Measurements from ENCODE around the gene GDI1. TPM values are rescaled to one million over a fixed set of nuclear protein-coding genes. Genes with fewer than 3 reads are reported as not detected.
A peak's percentile ranks its signal among the peaks of the same experiment; 100 is the strongest.
"Not testable (repeated sequence)": the region's sequence is repeated elsewhere in the genome, so short reads cannot be mapped to it uniquely, and the experiment has no call there.

The GDI1 gene
- total and polyA plus RNA-seq, 2 of the 8 experiments (the other 6 are each of a cell fraction or from before 2014, with no cell fraction given): 83.1 to 136 TPM

DNA sequence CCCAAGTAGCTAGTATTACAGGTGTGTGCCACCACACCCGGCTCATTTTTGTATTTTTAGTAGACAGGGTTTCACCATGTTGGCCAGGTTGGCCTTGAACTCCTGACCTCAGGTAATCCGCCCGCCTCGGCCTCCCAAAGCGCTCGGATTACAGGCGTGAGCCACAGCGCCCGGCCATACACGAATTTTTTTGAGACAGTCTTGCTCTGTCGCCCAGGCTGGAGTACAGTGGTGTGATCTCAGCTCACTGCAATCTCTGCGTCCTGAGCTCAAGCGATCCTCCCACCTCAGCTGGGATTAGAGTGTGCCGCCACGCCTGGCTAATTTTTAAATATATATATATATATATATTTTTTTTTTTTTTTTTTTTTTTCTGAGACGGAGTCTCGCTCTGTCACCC is 40.6 kb upstream of the GDI1 start:
- not testable (repeated sequence) for H3K9me3 ChIP-seq (ENCODE audit: insufficient read depth in 2 of 2, low read depth in 1 of 2, low read length in 1 of 2); H3K9ac ChIP-seq (replicated peaks in 1 of 4; ENCODE audit: extremely low read depth in 1 of 4, low read depth in 3 of 4, low read length in 3 of 4); H3K23me2 ChIP-seq (ENCODE audit: low read depth, low read length); H3K4ac ChIP-seq (replicated peaks; ENCODE audit: insufficient read length, low read depth, low read length); H2BK15ac ChIP-seq (ENCODE audit: low read length); H3K14ac ChIP-seq (ENCODE audit: insufficient read length); H4K91ac ChIP-seq (replicated peaks; ENCODE audit: insufficient read length, low read length); H3K27ac ChIP-seq (ENCODE audit: low read depth, low read length); DNase-seq (ENCODE audit: low read depth in 1 of 2, low spot score in 2 of 2); H3K18ac ChIP-seq (ENCODE audit: extremely low read depth, low read length); H2BK120ac ChIP-seq (replicated peaks; ENCODE audit: low read depth, low read length); FAIRE-seq; H2BK20ac ChIP-seq (ENCODE audit: low read length); H3K4me1 ChIP-seq (replicated peaks in 1 of 4; ENCODE audit: control insufficient read depth in 3 of 4, insufficient read depth in 4 of 4, low read length in 3 of 4); H2BK5ac ChIP-seq (ENCODE audit: low read depth, low read length); H3K4me3 ChIP-seq (ENCODE audit: extremely low read depth in 1 of 4, insufficient read depth in 2 of 4, low read depth in 3 of 4, low read length in 4 of 4); H4K8ac ChIP-seq (ENCODE audit: extremely low read depth, insufficient read depth, low read length); H4K5ac ChIP-seq (ENCODE audit: insufficient read length, low read depth, low read length); H3K23ac ChIP-seq (ENCODE audit: insufficient read length); H3K56ac ChIP-seq (replicated peaks; ENCODE audit: insufficient read length, low read depth, low read length); H4K20me1 ChIP-seq (replicated peaks in 1 of 2; ENCODE audit: control insufficient read depth in 1 of 2, insufficient read depth in 2 of 2, low read length in 2 of 2); H3K27me3 ChIP-seq (replicated peaks in 1 of 4; ENCODE audit: control insufficient read depth in 3 of 4, extremely low read depth in 1 of 4, insufficient read depth in 3 of 4, low read length in 3 of 4); H3K79me1 ChIP-seq (ENCODE audit: low read depth, low read length); H2AFZ ChIP-seq (ENCODE audit: low read length); H2AK5ac ChIP-seq (ENCODE audit: low read depth, low read length); H2BK12ac ChIP-seq (ENCODE audit: low read depth, low read length)
- Histone ChIP-seq H3K4me2 (ENCODE audit: insufficient read depth in 1 of 2, low read depth in 2 of 2, low read length in 2 of 2) (peak overlapping the region in 1 of 2 experiments; percentile 85; a peak in 2 of 4 replicates), H3K36me3 (ENCODE audit: control insufficient read depth in 2 of 4, insufficient read depth in 4 of 4, low read length in 3 of 4) (peaks cover 13 to 25% (median 19%) of the 10 kb centered on the region in 4 experiments), H3K79me2 (ENCODE audit: control insufficient read depth in 1 of 2, insufficient read depth in 2 of 2, low read length in 2 of 2) (peaks cover 0 to 15% of the 10 kb centered on the region in 2 experiments; a peak in 2 of 4 replicates)
- 90% methylated on average over 4 of the region's 17 CpGs; no CpG with 5 or more reads in 1 of the 2 experiments for WGBS, 2 experiments (ENCODE audit: extremely low coverage in 1 of 2, insufficient coverage in 1 of 2, insufficient read length in 1 of 2, insufficient replicate concordance in 2 of 2, low coverage in 1 of 2, low lambda C conversion rate in 2 of 2, missing lambda C conversion rate in 1 of 2)
- POLR2A ChIA-PET (ENCODE audit: partially characterized antibody): interaction anchor here (1.1 to 8.4 kb wide), 11 partner anchors 13 to 131 kb away, joined by 3 to 124 read pairs (median 36); partner anchors contain the start of genes ATP6AP1, DNASE1L1, EMD and FLNA
- CTCF ChIA-PET (ENCODE audit: partially characterized antibody): interaction anchor here (0.6 to 4.9 kb wide), 3 partner anchors 23 to 138 kb away, joined by 3 to 20 read pairs (median 4); partner anchors contain the start of gene FLNA

Data from H1 (cell line).